SKM-1 treated with dmso at 0.1 percent for 144 hours (cell line): ENCODE results near the gene OPTC.
"Not testable (repeated sequence)": the region's sequence is repeated elsewhere in the genome, so short reads cannot be mapped to it uniquely, and the experiment has no call there.

Experiments used
- DNase-seq: peaks from one replicate; lab custom pipeline; 2025; ENCODE audit not compliant: unreplicated experiment; lab: John Stamatoyannopoulos, UW

OPTC gene

DNA sequence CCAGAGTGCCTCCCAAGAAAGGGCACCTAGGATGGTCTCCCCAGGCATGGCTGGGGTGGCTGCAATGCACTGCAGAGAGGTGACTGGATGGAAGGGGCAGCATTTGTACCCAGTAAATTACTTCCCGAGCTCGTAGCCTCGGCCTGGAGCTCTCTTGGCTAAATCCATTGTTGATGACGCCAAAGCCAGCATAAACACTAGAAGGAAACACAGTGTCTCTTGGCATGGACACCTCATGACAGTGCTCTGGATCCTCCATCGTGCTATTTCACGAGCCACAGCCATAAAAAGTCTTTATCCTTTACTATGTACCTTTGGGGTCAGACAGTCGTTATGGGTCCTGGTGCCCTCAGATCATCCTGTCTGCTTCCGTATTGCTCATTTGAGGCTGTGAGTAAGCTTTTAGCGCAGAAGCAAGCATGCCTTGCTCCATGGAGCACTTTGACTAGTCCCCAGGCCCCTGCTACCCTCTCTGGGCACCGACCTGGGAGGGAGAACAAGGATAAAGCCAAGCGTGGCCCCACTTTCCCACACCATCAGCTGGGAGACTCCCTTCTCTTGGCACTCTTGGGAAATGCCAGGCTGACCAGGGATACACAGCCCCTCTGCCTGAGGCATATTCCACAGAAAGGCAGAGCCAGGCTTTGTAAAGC, 28.7 kb upstream of the OPTC start:
- DNase-seq, result no peak

DNA sequence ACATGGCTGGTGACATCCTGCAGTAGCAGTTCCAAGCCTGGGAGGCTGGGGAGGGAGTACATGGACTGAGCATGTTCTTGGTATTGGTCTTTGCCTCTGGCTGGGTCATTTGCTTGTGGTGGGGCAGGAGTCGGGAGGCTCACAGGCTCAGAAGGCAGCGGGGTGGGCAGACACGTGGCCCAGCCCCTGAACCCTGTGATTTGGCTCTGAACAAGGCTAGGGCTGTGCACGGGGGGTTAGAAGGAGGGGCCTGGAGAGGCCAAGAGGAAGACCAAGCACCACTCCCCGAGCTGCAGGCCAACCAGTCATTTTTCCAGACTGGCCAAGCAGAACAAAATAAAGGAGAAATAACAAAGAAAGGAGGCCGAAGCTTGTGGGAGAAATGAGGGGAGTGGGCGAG, 28.0 kb upstream of the OPTC start:
- no peak for DNase-seq

DNA sequence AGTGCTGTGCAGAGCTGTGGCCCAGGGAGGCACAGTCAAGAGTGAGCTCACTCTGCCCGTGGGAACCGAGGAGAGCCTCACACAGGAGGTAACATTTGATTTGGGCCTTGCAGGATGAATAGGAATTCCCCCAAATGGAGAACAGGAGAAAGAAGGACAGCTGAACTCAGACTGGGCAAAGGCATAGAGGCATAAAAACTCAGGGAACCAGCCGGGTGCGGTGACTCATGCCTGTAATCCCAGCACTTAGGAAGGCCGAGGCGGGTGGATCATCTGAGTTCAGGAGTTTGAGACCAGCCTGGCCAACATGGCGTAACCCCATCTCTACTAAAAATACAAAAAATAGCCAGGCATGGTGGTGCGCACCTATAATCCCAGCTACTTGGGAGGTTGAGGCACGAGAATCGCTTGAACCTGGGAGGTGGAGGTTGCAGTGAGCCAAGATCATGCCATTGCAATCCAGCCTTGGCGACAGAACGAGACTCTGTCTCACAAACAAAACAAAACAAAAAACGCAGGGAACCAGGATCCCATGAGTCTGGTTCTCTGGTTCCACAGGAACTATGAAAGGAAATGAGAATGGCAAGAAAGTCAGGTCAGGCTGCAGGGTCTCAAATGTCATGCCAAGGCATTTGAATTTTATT, 26.9 kb upstream of the OPTC start:
- DNase-seq, result not testable (repeated sequence)

DNA sequence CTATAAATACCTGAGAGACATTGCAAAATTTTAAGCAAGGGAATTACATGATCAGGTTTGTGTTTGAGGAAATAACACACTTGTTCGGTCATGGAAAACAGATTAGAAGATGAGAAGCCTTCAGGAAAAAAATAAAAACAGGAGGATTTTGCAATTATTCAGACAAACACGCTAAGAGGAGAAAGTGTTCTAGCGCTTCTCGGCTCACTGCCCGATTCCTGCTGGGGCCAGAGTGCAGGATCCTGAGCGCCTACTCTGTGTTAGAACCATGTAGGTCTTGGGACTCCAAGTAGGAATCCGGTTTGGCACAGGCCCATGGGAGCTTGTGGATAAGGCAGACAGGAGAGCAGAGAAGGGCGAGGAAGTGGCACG, 26.4 kb upstream of the OPTC start:
- no peak for DNase-seq

DNA sequence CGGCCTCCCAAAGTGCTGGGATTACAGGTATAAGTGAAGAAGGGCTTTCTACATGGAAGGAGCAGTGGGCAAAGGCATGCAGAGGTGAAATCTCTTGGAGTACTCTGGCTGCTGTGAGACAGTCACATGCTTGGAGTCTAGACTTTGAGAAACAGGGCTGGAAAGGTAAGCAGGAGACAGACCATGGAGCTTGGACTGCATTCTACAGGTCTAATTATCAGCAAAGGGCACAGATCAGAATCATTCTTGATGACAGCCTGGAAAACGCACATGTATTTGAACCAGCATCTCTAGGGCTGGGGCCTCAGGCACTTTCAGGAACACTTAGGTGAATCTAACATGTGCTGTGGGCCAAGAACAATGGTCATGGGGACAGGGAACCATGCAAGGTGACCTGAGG, 25.6 kb upstream of the OPTC start:
- no peak for DNase-seq

DNA sequence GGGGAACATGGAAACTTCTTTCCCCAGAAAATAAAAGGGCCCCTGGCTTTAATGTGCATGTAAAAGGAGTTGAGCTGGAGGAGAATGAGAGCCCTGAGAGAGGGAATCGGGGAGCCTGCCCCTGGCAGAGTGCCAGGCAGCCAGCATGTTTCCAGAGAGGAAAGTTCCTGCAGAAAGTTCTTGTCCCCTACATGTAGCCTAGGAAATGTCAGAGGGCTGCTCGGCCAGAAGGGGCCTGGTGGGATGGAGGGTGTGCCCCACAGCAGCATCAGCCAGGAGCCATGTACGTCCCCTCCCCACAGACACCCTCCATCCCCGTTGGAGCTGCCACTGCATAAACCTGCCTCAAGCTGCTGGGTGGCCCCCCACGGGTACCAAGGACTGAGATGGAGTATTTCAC, 23.7 kb upstream of the OPTC start:
- DNase-seq, result no peak

DNA sequence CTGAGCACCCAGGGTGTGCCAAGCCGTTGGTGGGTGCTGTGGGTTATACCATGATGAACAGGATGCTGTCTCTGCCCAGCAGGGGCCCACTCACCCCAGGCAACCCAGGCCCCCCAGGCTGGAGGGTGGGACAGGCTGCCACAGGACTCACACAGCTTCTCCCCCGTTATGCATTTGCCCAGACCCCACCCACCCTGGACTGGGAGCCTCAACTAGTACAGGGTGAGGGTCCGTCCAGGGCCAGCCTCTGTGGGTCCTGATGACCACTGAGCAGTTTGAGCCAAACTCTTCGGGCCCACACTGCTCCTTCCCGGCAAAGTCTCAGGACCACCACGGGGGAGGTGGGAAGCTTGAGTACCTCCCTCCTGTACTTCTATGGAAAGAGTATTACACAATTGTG, 22.1 kb upstream of the OPTC start:
- DNase-seq, result no peak

DNA sequence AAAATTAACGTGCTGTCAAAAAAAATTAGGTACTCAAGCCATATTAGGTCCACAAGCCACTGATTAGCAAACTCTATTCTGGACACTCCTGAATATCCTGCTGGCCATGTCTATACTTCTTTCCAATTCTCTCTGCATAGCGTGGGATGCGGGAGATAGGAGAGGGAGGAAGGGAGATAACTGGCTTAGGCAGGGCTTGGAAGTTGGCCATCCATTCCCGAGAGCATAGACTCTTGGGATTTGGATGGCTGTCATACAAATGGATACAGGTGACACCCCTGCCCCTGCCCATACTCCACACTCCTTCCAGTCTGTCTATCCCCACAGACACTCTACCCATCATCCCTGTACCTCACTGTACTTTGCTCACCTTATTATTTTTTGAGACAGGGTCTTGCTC, 20.7 kb upstream of the OPTC start:
- no peak for DNase-seq

DNA sequence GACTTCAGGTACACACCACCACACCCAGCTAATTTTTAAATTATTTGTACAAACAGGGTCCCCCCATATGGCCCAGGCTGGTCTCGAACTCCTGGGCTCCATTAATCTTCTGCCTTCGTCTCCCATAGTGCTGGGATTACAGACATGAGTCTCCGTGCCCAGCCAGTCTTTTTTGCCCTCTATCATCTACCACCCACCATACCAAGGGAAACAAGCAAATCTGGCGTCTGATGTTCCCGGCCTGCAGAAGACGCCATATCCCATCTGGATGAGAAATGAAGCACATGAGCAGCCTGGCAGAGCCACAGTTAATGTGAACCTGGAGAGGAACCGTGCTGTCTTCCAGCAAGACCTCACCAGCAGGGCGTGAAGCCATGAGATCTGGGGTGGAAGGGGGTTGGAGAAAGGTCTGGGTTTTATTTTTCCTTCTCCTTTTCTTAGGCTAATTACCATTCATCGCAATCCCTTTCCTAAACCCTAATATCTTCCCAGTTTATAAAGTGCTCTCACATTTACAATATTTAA, 20.1 kb upstream of the OPTC start:
- DNase-seq, result no peak

DNA sequence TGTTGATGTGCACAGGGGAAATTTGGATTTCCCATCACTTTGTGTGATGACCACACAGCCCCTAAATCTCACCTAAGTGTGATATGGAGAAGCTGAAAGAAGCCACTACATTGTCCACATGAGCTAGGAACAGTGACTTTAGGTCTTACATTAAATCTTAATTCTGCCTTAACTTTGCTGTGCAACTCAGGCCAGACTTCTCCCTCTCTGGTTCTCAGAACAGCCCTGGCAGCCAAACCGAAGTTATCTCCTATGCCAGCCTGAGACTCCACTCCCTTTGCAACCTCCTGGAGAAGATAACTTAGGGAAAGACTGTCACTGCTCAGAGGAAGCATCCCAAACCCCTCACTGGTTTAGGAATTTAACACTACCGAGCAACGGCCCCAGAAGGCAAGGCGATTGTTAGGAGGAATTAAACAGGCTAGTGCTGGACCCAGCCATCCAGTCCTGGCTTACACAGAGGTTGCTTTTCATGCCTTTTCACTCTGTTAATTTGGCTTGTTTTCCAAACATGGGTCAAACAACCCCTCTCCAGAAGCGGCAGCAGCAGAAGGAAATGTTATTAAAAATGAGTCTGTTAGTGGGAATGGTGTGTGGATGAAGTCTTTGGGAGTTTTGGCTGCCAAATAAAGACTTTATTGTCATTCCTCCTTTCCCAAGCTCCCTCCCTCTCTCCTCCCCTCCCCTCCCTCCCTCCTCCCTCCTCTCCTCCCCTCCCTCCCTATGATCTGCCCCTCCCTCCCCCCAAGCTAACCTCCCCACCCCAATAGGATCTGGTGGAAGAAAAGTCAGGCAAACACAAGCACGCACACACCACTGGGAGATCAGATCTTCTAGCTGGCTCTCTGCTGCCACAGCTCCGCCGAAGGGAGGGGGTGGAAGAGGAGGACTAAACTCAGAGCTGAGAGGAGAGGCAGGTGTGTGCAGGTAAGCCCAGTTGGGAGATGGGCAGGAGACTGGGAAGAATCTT, 18.7 kb upstream of the OPTC start, which contains the start of gene PRELP:
TSS of gene PRELP (plus strand) at position 795 of the 970 bp plus-strand sequence. CDS start 7,379 bp downstream, outside the sequence.
- no peak for DNase-seq

- no peak for DNase-seq
These were observed 17.6 kb upstream of the OPTC start for GRCh38 chr1:203476216-203476814.

GRCh38 chr1:203477748-203478147, 16.2 kb upstream of the OPTC start:
- DNase-seq, result no peak

- no peak for DNase-seq
These were observed 15.7 kb upstream of the OPTC start for GRCh38 chr1:203478231-203478630.

- DNase-seq, result no peak
These were observed 15.0 kb upstream of the OPTC start for GRCh38 chr1:203478986-203479385.

GRCh38 chr1:203479646-203480045, 14.3 kb upstream of the OPTC start:
- no peak for DNase-seq

- no peak for DNase-seq
These were observed 13.9 kb upstream of the OPTC start for GRCh38 chr1:203480084-203480483.

DNA sequence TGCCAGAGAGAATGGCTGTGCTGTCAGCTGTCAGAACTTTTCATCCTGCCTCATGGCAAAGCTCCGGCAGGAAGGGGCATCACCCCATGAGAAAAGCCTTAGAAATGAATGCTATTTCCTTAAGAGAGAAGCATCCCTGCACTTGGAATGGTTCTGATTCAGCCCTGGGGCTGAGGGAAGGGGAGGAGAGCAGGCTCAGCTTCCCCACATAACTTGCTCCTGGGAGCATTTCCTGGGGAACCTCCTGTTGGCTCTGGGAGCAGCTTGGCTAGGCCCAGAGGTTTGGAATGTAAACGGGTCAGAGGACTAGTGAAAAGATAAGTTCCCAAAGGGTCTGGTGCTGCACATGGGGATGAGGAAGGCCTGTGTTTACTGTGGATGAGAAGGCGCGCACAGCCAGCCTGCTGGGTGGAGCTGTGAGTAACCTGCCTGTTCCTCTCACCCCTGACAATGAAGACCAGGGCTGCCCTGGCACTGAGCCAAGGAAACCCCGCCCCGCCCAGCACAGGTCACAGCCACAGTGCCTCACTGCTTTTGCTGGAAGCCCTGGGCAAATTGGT, 13.3 kb upstream of the OPTC start:
- DNase-seq, result peak; percentile 43

DNA sequence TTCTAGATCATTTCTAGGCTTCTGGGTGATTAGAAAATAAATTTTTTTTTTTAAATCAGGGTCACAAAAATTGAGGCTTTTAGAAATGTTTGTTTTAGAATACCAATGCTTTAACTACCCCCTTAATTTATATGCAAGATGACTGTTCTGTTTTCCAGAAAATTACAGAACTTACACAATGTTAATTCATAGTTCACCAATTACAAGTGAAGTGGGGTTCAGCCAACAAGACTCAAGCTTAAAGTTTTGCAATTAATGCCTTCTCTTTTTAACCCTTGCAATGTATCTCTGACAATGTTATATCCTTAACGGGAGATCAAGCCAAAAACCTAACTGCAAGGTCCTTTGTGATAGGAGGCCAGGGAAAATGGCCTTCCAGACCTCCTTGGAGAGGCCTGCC, 12.8 kb upstream of the OPTC start:
- DNase-seq, result no peak

- no peak for DNase-seq
These were observed 7.2 kb upstream of the OPTC start for GRCh38 chr1:203486618-203487370.

GRCh38 chr1:203488539-203488938, 5.4 kb upstream of the OPTC start:
- DNase-seq, result no peak
